ENCODE data around the gene SYTL4. TPM values are rescaled to one million over a fixed set of nuclear protein-coding genes. Genes with fewer than 3 reads are reported as not detected.

The SYTL4 gene
- total RNA-seq, 4 donors from 2014 or later = 14.9 to 30.7 (median 27.8) TPM

DNA sequence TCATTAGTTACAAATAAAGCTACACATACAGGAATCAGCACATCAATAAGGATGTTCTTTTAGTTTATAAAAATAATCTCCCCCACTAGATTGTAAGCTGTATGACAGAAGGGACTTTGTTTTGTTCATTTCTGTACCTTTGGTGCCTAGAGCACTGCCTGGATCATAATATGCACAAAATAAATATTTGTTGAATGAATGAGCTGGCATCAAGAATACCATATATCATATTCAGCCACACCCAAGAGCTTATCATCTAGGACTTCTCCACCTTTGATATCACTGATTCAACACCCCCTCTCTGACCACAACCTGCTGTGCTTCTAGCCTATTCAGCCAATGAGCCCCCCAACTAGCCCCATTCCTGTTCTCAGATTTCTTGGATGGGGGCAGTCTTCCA lies 10.6 kb downstream of the SYTL4 start:
- Histone ChIP-seq H3K9me3 (no peaks in the 10 kb centered on the region), H3K27ac (replicated peaks in 1 of 4) (no peak overlapping the region), H3K4me1 (no peaks in the 10 kb centered on the region), H3K36me3 (no peaks in the 10 kb centered on the region), H3K4me3 (no peak overlapping the region), H3K27me3 (no peaks in the 10 kb centered on the region)
- intact Hi-C loops (cut with DNase I) = no loop called here
- no peak for DNase-seq (ENCODE audit: extremely low spot score)
- TF ChIP-seq EP300 (IDR thresholded peaks at IDR 0.05) = no peak
- TF ChIP-seq POLR2A (IDR thresholded peaks at IDR 0.05; ENCODE audit: low read depth) = no peak
- TF ChIP-seq POLR2AphosphoS5 (IDR thresholded peaks at IDR 0.05) = no peak
- TF ChIP-seq, protein P1, sequence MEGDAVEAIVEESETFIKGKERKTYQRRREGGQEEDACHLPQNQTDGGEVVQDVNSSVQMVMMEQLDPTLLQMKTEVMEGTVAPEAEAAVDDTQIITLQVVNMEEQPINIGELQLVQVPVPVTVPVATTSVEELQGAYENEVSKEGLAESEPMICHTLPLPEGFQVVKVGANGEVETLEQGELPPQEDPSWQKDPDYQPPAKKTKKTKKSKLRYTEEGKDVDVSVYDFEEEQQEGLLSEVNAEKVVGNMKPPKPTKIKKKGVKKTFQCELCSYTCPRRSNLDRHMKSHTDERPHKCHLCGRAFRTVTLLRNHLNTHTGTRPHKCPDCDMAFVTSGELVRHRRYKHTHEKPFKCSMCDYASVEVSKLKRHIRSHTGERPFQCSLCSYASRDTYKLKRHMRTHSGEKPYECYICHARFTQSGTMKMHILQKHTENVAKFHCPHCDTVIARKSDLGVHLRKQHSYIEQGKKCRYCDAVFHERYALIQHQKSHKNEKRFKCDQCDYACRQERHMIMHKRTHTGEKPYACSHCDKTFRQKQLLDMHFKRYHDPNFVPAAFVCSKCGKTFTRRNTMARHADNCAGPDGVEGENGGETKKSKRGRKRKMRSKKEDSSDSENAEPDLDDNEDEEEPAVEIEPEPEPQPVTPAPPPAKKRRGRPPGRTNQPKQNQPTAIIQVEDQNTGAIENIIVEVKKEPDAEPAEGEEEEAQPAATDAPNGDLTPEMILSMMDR (IDR thresholded peaks at IDR 0.05) = no peak

DNA sequence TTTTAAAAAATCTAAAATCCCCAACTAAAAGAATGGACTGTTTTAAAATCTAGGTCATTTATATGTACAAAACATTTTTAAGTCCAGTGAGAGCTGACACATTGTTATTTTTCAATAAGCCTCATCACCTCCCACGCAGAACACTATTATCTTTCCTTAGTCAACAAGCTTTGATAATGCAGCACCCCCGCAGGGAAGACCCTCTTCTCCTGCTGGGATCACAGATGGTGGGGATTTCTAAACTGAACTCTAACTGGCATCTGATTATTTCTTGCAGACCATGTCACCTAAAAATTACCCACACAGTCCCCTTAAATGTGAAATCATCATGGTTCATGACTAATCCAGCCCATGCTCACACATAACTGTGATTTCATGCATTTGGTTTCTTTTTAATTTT lies 11.6 kb downstream of the SYTL4 start:
- intact Hi-C loops (cut with DNase I) = no loop called here
- no peak overlapping the region for H3K4me3 ChIP-seq
- TF ChIP-seq POLR2AphosphoS5 (IDR thresholded peaks at IDR 0.05) (no peak), POLR2A (IDR thresholded peaks at IDR 0.05; ENCODE audit: low read depth) (no peak), EP300 (IDR thresholded peaks at IDR 0.05) (no peak)
- TF ChIP-seq, protein P1 (IDR thresholded peaks at IDR 0.05) = no peak
- no peak overlapping the region for H3K27ac ChIP-seq (replicated peaks in 1 of 4)
- H3K36me3 ChIP-seq = no peaks in the 10 kb centered on the region
- H3K4me1 ChIP-seq = no peaks in the 10 kb centered on the region
- 66% methylated on average over 2 of the region's 2 CpGs for WGBS
- no peak for DNase-seq (ENCODE audit: extremely low spot score)
- no peaks in the 10 kb centered on the region for H3K27me3 ChIP-seq
- no peaks in the 10 kb centered on the region for H3K9me3 ChIP-seq

DNA sequence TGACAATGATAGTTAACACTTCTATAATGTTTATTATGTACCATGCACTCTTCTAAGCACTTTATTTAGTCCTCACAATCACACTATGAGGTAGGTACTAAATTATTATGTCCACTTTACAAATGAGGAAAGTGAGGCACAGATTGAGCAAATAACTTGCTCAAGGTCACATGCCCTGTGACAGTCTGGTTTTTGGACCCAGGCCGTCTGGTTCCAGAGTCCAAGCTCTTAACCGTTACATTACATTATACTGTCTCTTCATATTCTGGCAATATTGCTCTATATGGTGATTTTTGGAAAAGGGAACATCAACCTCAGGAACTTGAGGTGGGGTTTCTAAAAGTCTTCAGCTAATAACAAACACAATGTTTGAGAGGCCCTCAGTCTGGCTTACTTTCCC lies 12.8 kb downstream of the SYTL4 start:
- Histone ChIP-seq H3K36me3 (no peaks in the 10 kb centered on the region), H3K27ac (replicated peaks in 1 of 4) (no peak overlapping the region), H3K9me3 (no peaks in the 10 kb centered on the region), H3K4me1 (no peaks in the 10 kb centered on the region), H3K4me3 (no peak overlapping the region), H3K27me3 (no peaks in the 10 kb centered on the region)
- TF ChIP-seq EP300 (IDR thresholded peaks at IDR 0.05) (no peak), POLR2A (IDR thresholded peaks at IDR 0.05; ENCODE audit: low read depth) (no peak), POLR2AphosphoS5 (IDR thresholded peaks at IDR 0.05) (no peak)
- TF ChIP-seq, protein P1 (IDR thresholded peaks at IDR 0.05) = no peak
- intact Hi-C loops (cut with DNase I) = no loop called here
- no peak for DNase-seq (ENCODE audit: extremely low spot score)
- WGBS = 93% methylated on average over 2 of the region's 2 CpGs

DNA sequence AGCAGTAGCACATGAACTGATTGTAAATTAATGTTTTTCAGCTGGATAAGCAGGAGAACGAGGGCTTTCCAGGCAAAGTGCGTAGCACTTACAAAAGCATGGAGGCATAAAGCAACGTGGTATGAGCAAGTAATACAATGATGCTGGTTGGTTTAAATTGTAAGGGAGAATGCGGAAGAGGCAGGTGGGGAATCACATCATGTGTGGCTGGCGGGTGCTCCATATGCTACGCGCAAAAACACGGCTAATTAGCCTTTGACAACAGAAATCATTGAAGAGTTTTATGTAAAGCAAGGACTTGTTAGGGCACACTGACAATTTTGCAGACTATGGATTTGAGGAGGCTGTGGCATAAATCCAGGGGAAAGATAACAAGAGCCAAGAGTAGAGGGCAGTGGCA lies 14.6 kb downstream of the SYTL4 start:
- H3K27ac ChIP-seq (replicated peaks in 1 of 4) = no peak overlapping the region
- no peaks in the 10 kb centered on the region for H3K4me1 ChIP-seq
- no peak for DNase-seq (ENCODE audit: extremely low spot score)
- H3K4me3 ChIP-seq = no peak overlapping the region
- no peaks in the 10 kb centered on the region for H3K9me3 ChIP-seq
- intact Hi-C loops (cut with DNase I) = no loop called here
- H3K36me3 ChIP-seq = no peaks in the 10 kb centered on the region
- TF ChIP-seq, protein P1 (IDR thresholded peaks at IDR 0.05) = no peak
- no peak for TF ChIP-seq EP300 (IDR thresholded peaks at IDR 0.05)
- 75% methylated on average over 8 of the region's 8 CpGs for WGBS
- no peaks in the 10 kb centered on the region for H3K27me3 ChIP-seq

DNA sequence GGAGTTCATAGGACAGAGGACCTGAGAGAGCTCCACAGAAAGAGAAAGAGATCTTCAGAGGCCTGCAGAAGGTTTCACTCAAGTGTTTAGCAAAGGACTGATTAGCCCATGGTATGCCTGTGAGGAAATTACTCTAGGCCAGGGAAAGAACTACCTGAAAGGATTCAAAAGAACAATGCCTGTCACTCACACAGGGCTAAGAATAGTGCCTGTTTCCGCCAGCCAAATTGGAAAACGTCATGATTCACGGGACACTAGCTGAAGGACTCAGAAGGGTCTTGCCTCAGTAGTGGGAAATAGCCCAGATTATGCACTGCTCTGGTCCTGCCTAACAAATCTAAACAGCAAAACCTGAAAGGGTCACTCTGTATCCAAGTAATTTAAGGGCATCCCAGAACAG lies 21.1 kb downstream of the SYTL4 start:
- Histone ChIP-seq H3K9me3 (no peaks in the 10 kb centered on the region), H3K4me3 (no peak overlapping the region), H3K36me3 (no peaks in the 10 kb centered on the region), H3K4me1 (no peaks in the 10 kb centered on the region), H3K27me3 (no peaks in the 10 kb centered on the region), H3K27ac (replicated peaks in 1 of 4) (no peak overlapping the region)
- intact Hi-C loops (cut with DNase I) = no loop called here
- TF ChIP-seq, protein P1 (IDR thresholded peaks at IDR 0.05) = no peak
- TF ChIP-seq POLR2A (IDR thresholded peaks at IDR 0.05; ENCODE audit: low read depth) (no peak), EP300 (IDR thresholded peaks at IDR 0.05) (no peak), POLR2AphosphoS5 (IDR thresholded peaks at IDR 0.05) (no peak)
- WGBS = 49% methylated on average over 3 of the region's 3 CpGs
- DNase-seq (ENCODE audit: extremely low spot score) = no peak
